GM10266 (cell line): Measurements from ENCODE around the gene ETV6.

ENCODE experiments used
- DNase-seq: peaks from one replicate; pipeline ENCODE4 v3.0.0; 2012; ENCODE audit errors: extremely low spot score
- TF ChIP-seq, protein P1 (sequence below): IDR thresholded peaks from 2 replicates; pipeline ENCODE4 v1.5.1; 2012; ENCODE audit warnings: mild to moderate bottlenecking, low read depth; ENCODE audit not compliant: control insufficient read depth, insufficient read depth; ENCODE audit errors: missing control alignments

The ETV6 gene

DNA sequence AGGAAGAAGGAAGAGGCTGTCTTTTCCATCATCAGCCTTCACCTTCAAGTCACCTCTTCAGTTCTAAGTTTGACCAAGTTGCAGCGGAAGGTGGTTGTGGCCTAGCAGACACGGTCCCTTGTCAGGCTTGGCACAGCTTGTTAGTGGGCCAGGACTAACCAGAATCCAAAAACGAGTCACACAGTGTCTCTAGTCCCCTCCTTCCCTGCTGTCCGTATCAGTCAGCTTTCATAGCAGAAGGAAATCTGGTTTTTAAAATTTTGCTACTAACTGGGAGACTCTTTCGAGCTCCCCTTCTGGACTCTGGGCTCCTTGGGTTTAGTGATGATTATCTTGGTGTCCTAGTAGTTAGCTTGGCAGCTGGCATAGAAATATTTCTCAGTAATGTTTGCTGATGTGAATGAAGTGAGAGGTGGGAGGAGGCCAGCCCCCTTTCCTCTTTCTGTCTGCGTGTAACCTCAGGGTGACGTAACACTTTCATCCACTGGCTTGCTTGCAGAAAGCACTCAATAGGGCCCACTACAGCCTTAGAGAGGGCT, 3.8 kb downstream of the ETV6 start:
- TF ChIP-seq, protein P1, sequence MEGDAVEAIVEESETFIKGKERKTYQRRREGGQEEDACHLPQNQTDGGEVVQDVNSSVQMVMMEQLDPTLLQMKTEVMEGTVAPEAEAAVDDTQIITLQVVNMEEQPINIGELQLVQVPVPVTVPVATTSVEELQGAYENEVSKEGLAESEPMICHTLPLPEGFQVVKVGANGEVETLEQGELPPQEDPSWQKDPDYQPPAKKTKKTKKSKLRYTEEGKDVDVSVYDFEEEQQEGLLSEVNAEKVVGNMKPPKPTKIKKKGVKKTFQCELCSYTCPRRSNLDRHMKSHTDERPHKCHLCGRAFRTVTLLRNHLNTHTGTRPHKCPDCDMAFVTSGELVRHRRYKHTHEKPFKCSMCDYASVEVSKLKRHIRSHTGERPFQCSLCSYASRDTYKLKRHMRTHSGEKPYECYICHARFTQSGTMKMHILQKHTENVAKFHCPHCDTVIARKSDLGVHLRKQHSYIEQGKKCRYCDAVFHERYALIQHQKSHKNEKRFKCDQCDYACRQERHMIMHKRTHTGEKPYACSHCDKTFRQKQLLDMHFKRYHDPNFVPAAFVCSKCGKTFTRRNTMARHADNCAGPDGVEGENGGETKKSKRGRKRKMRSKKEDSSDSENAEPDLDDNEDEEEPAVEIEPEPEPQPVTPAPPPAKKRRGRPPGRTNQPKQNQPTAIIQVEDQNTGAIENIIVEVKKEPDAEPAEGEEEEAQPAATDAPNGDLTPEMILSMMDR = no peak
- peak; percentile 65 for DNase-seq

DNA sequence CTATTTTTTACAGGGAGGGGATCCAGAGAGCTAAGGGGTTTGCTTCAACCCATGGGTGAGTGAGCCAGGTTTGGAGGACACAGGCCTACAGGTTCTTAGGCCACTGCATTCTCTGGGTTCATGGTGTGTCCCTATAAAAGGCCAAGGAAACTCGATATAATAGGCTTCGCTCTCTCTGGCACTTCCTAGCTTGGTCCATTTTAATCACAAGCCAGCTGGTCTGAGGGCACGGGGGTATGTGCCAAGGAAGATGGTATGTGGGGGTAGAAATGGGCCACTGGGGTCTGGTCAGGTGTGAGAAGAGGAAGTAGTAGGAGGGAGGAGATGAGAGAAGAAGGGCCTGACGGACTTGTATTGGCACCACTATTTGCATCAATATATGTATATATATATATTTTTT, 4.9 kb downstream of the ETV6 start:
- DNase-seq = no peak
- TF ChIP-seq, protein P1 = no peak

DNA sequence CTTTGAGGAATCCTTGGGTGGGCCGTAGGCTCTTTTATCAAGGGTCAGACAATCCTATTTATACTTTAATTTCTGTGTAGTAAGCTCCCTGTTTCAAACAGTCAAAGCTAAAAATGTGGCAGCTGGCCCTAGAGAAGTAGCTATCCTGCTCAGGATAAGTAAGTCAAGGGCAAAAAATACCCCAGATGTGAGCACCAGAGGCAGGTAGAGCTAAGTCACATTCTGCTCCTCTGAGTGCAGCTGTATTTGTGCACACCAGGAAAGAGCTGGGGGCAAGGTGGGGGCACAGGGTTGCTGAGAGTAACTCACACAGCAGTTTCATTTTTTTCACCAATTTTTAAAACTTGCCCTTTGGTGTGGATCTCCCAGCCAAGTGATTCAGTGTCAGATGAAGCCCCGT, 5.3 kb downstream of the ETV6 start:
- no peak for DNase-seq

DNA sequence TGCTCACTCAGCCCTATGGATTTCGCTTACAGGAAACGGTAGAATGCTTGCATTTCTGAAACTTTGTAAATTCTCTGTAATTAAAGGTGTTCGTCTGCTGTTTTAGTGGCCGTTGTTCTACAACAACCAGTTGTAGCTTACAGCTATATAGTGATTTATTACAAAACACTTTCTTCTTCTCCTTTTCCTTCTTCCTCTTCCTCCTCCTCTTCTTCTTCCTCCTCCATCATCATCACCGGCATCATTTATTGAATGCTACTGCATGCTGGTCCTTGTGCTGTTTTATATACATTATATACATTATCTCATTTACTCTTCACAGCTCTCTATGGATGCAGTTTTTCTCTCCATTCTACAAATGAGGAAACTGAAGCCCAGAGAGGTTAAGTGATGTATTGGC, 6.4 kb downstream of the ETV6 start:
- TF ChIP-seq, protein P1 = no peak
- DNase-seq = no peak

More for the DNA sequence above, 5.3 kb downstream of the ETV6 start:
- TF ChIP-seq, protein P1 = no peak

DNA sequence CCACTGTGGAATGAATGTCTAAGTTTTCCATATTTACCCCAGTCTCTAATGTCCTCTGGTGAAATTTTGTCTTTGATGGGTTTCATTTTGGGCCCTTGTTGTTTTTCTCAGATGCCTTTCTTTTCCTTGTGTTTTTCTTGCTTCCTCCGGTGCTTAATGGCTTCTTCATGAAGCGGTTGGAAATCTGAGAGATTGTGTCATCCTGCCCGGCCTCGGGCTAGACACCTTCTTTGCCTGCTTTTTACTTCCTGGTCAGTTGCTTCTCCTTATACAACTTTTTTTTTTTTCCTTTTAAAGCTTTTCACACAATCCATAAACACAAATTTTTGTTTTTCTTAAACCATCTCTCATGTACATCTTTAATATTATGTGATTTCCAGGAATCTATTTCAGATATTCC, 7.1 kb downstream of the ETV6 start:
- TF ChIP-seq, protein P1 = no peak
- no peak for DNase-seq

DNA sequence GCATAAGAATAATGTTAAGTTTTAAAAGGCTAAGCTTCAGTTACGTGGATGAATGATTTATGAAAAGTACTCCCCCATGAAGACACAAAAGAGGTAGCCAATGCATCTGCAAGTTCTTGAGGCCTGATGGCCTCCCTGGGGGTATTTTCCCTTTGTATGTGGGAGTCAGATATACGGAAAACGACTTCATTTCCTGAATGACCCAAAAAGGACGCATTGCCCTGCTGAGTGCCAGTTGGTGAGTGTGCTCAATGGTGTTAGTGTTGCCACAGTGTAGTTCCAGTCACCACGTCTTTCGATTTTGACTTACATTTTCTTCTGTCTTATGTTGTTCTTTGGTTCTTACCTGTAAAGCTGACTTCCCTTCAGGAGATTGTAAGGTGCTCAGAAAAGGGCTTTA, 8.0 kb downstream of the ETV6 start:
- no peak for DNase-seq
- TF ChIP-seq, protein P1 = no peak

DNA sequence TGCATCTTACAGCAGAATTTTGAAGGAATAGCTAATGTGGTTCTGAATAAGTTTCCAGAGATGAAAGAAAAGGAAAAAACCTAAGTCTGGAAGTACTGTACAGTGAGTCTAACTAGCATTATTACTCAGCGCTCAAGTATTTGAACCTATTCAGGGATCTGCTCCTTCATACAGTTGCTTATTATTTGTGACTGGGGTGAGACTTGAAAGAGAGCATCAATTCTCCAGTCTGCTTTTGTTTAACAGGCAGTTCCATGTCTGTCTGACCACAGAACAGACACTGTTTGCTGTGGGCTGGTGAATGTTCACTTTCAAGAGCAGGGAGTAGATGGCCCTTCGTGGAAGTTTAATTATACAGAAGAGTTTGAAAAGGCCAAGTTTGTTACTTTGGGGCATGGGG, 9.3 kb downstream of the ETV6 start:
- DNase-seq = no peak
- TF ChIP-seq, protein P1 = no peak
